Activated CD4-positive, alpha-beta T cell treated with anti-CD3 and anti-CD28 coated beads, Interleukin-2, amount 50 U/mL, for 1 hour (primary cell): ENCODE results near the gene DUSP18.
"Not testable (repeated sequence)": the region's sequence is repeated elsewhere in the genome, so short reads cannot be mapped to it uniquely, and the experiment has no call there.

ENCODE experiments used
- DNase-seq: peaks from one replicate; pipeline ENCODE4 v3.0.0-alpha.2; 2020

DUSP18 gene

DNA sequence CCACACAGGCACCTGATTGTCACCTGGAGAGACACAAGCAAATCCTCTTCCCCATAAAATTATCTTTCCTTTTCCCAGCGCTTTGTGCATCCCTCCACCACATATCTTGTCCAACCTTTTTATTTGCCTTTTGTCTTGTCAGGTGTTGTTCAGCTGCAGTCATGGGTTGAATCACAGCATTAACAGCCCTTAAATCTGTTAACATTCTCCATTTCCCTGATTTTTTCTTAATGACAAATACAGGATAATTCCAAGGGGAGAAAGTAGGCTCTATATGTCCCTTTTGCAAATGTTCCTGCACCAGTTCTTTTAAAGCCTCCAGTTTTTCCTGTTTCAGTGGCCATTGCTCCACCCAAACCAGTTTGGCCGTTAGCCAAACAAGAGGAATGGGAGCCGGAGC, 8.9 kb upstream of the DUSP18 start:
- not testable (repeated sequence) for DNase-seq

DNA sequence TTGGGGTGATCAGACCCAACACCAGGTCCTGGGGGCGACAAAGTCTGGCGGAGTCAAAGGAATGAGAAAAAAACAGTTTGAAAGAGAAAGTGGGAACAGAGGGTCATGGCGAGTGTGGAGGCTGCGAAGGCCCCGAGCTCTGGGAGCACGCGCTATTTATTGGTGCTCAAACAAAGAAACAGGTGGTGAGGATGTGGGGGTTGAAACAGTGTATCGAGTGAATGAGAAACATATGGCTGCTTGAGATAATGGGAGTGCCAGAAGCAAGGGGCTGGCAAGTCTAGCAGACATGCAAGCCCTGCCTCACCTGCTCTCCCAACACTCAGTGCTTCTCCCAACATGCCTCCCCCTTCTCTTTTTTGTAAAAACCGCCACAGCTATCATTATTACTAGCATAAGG, 7.8 kb upstream of the DUSP18 start:
- DNase-seq = no peak

- no peak for DNase-seq
Observed at GRCh38 chr22:30674482-30674881, 6.8 kb upstream of the DUSP18 start.

- no peak for DNase-seq
Observed at GRCh38 chr22:30673136-30673535, 5.5 kb upstream of the DUSP18 start.

DNA sequence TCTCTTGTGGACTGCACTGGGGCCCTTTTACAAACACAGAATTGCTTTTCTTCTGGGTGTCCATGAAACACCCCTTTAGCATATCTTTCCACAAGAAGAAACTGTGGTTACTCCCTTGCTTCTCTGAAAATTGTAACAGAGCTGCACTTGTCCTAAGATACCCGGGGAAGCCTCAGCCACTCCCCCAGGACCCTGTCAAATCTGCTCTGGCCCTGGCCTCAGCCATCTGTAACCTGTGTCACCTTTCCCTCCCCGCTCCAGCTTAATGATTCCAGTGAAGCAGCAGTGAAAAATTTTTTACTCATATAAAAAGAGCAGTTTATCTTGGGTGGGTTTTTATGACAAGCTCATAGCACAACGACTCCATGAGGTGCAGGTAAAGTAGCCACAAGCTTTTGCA, 3.4 kb upstream of the DUSP18 start:
- DNase-seq = no peak

DNA sequence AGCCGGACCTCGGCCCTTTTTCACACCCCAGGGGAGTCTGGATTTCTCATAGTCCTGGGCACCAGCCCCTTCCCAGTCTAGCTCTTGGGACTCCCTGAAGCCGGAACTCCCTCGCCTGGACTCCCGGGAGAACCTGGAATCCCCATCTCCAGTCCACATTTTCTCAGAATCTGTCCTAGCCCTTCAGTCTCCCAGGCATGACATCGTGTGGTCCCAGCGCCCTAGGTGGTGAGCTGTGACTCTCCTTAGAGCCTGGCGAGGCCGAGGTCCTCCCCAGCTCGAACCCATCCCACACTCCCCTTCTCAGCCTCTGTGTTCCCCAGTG, 673 bp upstream of the DUSP18 start:
- DNase-seq = no peak

- peak; percentile 18 for DNase-seq
Observed at GRCh38 chr22:30667107-30667493, 575 bp downstream of the DUSP18 start.

DNA sequence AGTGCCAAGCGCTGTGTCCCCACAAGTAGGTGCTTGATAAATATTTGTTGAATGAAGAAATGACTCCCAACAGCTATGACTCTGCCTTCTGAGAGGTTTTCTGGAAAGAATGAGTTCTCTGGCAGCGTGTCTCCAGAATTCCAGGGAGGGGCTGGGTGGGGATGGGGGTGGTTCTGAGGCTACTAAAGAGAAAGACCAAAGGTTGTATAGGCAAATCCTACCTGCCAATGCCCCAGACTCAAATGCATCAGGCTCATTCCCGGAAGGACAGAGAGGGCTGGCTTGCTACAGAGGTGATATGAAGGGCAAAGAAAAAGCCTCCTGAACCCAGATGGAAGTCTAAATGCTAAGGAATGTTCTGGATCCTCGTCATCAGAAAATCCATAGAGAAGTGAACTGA, 1.9 kb downstream of the DUSP18 start:
- DNase-seq = no peak

- no peak for DNase-seq
Observed at GRCh38 chr22:30665266-30665665, 2.4 kb downstream of the DUSP18 start.

DNA sequence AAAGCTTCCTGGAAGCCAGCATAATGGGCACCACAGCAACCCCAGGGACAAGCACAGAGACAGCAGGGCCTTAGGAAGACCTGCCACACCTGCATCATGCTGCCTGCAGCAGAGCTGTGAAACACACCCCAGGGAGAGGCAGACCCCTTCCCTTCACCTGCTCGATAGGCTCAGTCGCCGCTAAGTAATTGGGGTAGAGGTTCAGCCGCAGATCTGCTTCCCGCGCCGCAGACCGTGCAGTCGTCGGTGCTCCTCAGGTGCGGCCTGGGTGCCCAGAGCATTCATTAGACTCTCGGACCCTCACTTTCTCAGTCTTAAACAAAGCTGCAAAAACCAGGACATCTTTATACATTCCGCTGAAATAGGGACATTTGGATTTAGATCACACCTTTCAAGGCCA, 2.9 kb downstream of the DUSP18 start:
- DNase-seq = no peak

- no peak for DNase-seq
Observed at GRCh38 chr22:30662040-30662439, 5.6 kb downstream of the DUSP18 start.

DNA sequence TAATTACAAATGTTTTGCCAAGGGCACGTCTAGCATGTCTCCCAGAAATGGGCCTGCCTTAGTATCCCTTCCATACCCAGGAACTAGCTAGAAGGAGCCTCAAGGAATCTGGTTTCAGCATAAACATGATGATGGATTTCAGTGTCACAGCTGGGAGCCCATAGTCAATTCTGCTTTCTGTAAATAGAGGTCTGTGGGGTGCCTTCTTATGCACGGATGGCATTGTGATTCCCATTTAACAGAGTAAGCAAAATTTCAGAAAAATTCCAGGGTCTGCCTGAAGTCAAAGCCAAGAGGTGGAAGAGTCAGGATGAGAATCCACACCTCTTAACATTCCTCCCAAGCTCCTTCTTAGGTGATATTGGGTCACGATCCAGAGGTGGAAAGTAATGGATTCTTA, 12.1 kb downstream of the DUSP18 start:
- DNase-seq = no peak

DNA sequence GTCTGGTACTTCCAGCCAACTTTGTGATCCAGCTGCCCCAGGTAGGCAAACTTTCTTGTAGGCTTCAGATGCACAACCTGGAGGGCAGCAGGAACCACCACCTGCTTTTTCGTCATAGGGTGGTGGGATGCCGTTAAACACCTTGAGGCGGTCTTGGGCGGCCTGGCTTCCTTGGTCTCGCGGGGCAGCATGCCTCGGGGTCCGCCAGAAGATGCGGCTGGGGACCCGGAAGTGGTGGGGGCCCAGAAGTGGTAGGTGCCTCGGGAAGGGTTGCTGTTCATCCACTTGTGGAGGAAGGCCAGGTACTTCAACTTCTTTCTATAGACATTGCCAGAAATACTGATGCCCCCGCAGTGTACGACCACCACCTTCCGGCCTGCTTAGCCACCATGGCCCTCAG, 13.3 kb downstream of the DUSP18 start:
- no peak for DNase-seq

GRCh38 chr22:30652852-30653251, 14.8 kb downstream of the DUSP18 start:
- no peak for DNase-seq

DNA sequence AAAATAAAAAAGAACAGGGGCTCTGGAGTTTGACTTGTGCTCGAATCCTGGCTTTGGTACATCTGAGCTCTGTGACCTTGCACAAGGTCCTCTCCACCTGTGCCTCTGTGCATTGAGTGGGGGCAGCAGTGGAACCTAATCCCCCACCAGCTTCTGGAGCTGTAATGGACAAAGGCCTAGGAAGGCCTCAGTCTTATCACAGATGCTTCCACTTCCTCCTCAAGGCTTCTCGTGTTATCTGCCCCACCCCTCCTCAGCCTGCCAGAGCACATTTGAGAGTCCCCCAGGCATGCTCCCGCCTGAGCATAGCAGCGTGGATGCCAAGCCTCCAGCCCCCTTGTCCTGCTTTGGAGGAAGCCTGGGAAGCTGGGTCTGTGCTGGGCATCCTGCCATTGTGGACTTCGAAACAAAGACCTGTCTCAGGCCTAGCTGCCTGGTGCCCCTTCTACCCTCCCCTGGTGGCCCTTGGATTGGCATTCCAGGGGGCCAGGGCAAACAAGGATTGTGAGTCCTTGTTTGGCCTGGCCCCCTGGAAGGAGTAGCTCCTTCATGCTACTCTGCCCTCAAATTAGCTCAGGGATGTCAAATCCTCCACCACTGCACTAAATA, 17.1 kb downstream of the DUSP18 start:
- no peak for DNase-seq

GRCh38 chr22:30649430-30650007, 18.2 kb downstream of the DUSP18 start:
- peak; percentile 56 for DNase-seq

- no peak for DNase-seq
Observed at GRCh38 chr22:30648825-30649224, 18.9 kb downstream of the DUSP18 start.

DNA sequence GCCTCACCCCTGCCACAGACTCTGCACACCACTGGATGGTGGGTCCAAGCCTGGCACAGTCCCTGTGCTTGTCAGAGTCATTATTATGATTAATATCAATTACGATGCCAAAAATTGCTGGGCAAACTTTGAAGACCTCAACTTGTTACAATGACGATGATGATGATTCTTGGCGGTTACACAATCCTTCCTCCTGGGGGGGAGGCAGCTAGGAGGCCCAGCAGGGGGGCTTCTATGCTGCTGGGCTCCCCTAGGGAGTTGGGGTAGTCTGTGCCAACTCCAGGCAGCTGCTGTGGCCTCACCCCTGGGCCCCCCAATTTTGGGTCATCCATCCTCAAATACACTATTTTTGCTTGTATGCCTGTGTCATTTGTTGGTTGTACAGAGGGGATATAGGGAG, 20.1 kb downstream of the DUSP18 start:
- no peak for DNase-seq

- no peak for DNase-seq
Observed at GRCh38 chr22:30646518-30647160, 21.0 kb downstream of the DUSP18 start.

DNA sequence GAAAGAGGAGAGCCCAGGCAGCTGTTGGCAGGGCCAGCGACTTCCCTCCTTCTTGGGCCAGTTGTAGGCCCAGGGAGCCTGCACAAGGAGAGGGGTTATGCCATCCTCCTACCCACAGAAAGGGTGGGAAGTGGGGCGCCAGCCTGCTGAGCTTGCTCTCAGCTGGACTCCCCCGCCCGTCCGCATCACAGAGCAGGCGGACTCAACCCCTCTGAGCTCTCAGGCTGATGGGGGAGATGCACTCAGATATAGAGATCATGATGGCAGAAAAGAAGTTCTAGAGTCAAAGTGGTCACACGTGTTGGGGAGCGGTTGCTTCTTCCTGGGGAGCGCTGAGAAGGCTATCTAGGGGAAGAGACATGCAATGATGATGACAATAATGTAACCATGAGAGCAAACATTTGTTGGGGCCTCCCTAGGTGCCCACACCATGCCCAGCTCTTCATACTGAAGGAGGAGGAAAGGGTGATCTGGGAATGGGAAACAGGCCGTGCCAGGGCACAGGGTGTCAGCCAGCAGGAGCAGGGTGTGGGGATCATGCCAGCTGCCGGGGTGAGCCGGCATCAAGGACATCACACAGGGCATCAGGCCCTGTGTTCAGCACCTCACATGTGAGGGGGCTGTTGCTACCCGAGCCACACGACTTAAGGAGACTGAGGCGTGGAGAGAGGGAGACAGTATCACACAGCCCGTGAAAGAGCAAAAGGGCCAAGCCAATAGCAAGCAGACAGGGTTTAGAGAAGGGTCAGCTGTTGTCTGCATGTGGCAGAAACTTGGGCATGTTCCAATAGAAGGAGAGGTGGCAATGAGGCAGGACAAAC, 24.4 kb downstream of the DUSP18 start:
- no peak for DNase-seq

DNA sequence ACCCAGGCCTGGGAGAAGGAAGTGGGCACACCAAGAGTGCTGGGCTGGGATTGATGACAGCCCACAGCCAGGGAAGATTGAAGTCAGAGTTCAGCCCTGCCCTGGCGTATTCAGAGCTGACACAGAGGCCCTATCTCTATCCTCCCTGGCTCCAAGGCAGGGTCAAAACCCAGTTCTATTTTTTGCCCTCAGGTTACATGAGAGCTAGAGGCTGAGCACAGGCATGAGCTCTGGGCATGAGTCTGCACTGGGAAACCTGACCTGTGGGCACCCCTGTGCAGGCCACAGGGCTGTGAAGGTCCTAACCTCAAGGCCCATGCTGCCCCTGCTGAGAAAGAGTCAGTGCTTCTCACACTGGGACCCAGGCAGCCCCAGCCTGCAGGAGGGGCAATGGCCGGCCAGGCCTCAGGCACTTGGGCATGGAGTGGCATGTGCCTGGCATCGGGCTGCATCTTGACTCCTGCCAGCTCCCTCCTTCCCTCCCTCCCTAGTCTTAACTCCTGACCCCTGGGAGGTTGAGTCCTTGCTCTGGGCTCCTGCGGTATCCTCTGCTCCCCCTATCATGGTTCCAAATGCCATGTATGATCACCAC, 26.7 kb downstream of the DUSP18 start:
- DNase-seq = no peak

GRCh38 chr22:30640361-30640760, 27.3 kb downstream of the DUSP18 start:
- DNase-seq = no peak

GRCh38 chr22:30637701-30638114, 30.0 kb downstream of the DUSP18 start:
- no peak for DNase-seq
